WTC11 (cell line): ENCODE data around the gene RGS11. TPM values are rescaled to one million over a fixed set of nuclear protein-coding genes. Genes with fewer than 3 reads are reported as not detected.

Source experiments
- AFF4 ChIP-seq: sonication (generic); formaldehyde crosslinking; IDR thresholded peaks from 2 replicates; pipeline ENCODE4 v1.8.1; 2023; ENCODE audit warnings: mild to moderate bottlenecking, missing genetic modification reagents, borderline replicate concordance
- ARID4B ChIP-seq: sonication (generic); formaldehyde crosslinking; IDR thresholded peaks from 2 replicates; pipeline ENCODE4 v1.8.0; 2023; ENCODE audit warnings: missing genetic modification reagents, mild to moderate bottlenecking, borderline replicate concordance
- ATF6 ChIP-seq: sonication (generic); formaldehyde crosslinking; IDR thresholded peaks from 2 replicates; pipeline ENCODE4 v1.8.1; 2023; ENCODE audit warnings: mild to moderate bottlenecking, missing genetic modification reagents
- CBFB ChIP-seq: sonication (generic); formaldehyde crosslinking; IDR thresholded peaks from 2 replicates; pipeline ENCODE4 v1.8.1; 2022; ENCODE audit warnings: mild to moderate bottlenecking, low read depth, missing genetic modification reagents
- E2F1 ChIP-seq: sonication (generic); formaldehyde crosslinking; IDR thresholded peaks from 2 replicates; pipeline ENCODE4 v1.8.0; 2022; ENCODE audit warnings: mild to moderate bottlenecking, missing genetic modification reagents
- ELF4 ChIP-seq: sonication (generic); formaldehyde crosslinking; IDR thresholded peaks from 2 replicates; pipeline ENCODE4 v1.8.1; 2022; ENCODE audit warnings: low read depth, mild to moderate bottlenecking, moderate library complexity, missing genetic modification reagents
- EMX1 ChIP-seq: fragments of 250-450 bp; sonication (Bioruptor Pico); IDR thresholded peaks from 2 replicates; pipeline ENCODE4 v1.8.0; 2021; ENCODE audit warnings: mild to moderate bottlenecking
- ETV6 ChIP-seq: sonication (generic); formaldehyde crosslinking; IDR thresholded peaks from 2 replicates; pipeline ENCODE4 v1.8.1; 2022; ENCODE audit warnings: mild to moderate bottlenecking, missing genetic modification reagents
- FOXP4 ChIP-seq: sonication (generic); formaldehyde crosslinking; IDR thresholded peaks from 2 replicates; pipeline ENCODE4 v1.8.0; 2022; ENCODE audit warnings: mild to moderate bottlenecking, missing genetic modification reagents
- HMGXB4 ChIP-seq: sonication (generic); formaldehyde crosslinking; IDR thresholded peaks from 2 replicates; pipeline ENCODE4 v1.8.1; 2023; ENCODE audit warnings: mild to moderate bottlenecking, moderate library complexity, missing genetic modification reagents
- MXD4 ChIP-seq: fragments of 250-450 bp; sonication (Bioruptor Pico); IDR thresholded peaks from 2 replicates; pipeline ENCODE4 v1.8.0; 2021; ENCODE audit warnings: mild to moderate bottlenecking, moderate library complexity, borderline replicate concordance
- MYBL2 ChIP-seq: sonication (generic); formaldehyde crosslinking; IDR thresholded peaks from 2 replicates; pipeline ENCODE4 v1.8.1; 2023; ENCODE audit warnings: mild to moderate bottlenecking, moderate library complexity, missing genetic modification reagents
- NR1H2 ChIP-seq: sonication (generic); formaldehyde crosslinking; IDR thresholded peaks from 2 replicates; pipeline ENCODE4 v1.9.0; 2021; ENCODE audit warnings: mild to moderate bottlenecking, moderate library complexity, missing genetic modification reagents
- NR2C2 ChIP-seq: sonication (generic); formaldehyde crosslinking; IDR thresholded peaks from 2 replicates; pipeline ENCODE4 v1.8.0; 2022; ENCODE audit warnings: mild to moderate bottlenecking, missing genetic modification reagents
- TP53 ChIP-seq: sonication (generic); formaldehyde crosslinking; IDR thresholded peaks from 2 replicates; pipeline ENCODE4 v1.8.1; 2023; ENCODE audit warnings: mild to moderate bottlenecking, missing genetic modification reagents
- ZMAT4 ChIP-seq: fragments of 250-450 bp; sonication (Bioruptor Pico); IDR thresholded peaks from 2 replicates; pipeline ENCODE4 v1.9.0; 2021; ENCODE audit warnings: mild to moderate bottlenecking
- ZNF232 ChIP-seq: sonication (generic); formaldehyde crosslinking; IDR thresholded peaks from 2 replicates; pipeline ENCODE4 v1.8.0; 2022; ENCODE audit warnings: mild to moderate bottlenecking, missing genetic modification reagents
- ZNF263 ChIP-seq: sonication (generic); formaldehyde crosslinking; IDR thresholded peaks from 2 replicates; pipeline ENCODE4 v1.8.1; 2022; ENCODE audit warnings: low read depth, mild to moderate bottlenecking, moderate library complexity, missing genetic modification reagents
- ZNF317 ChIP-seq: sonication (generic); formaldehyde crosslinking; IDR thresholded peaks from 2 replicates; pipeline ENCODE4 v1.8.1; 2023; ENCODE audit warnings: low read depth, mild to moderate bottlenecking, moderate library complexity, missing genetic modification reagents, borderline replicate concordance
- total RNA-seq: library from RNA; stranded (reverse); gene quantifications from 3 replicates; pipeline ENCODE4 v1.2.3, GENCODE V29; 2021

The RGS11 gene
- total RNA-seq, 1 experiment from 2014 or later: 1.8 TPM

GRCh38 chr16:228852-229730 lies 46.7 kb downstream of the RGS11 start, which contains the start of gene LUC7L (continued):
- peak; percentile 98 for TF ChIP-seq ARID4B (CRISPR knock-in tag)
- TF ChIP-seq NR1H2: no peak
- no peak for TF ChIP-seq AFF4
- TF ChIP-seq EMX1 (CRISPR knock-in tag): no peak
- no peak for TF ChIP-seq MXD4 (CRISPR knock-in tag)
- TF ChIP-seq HMGXB4 (CRISPR knock-in tag): peak; percentile 88; the same call in 1 of the 2 replicates
- no peak for TF ChIP-seq ZNF263 (CRISPR knock-in tag)
- TF ChIP-seq TP53 (CRISPR knock-in tag): peak; percentile 96
- TF ChIP-seq ZNF232 (CRISPR knock-in tag): 0 out of 2 replicates have a peak, but pooled peaks have one; percentile 26
- TF ChIP-seq E2F1 (CRISPR knock-in tag): peak; percentile 78; the same call in 1 of the 2 replicates
- TF ChIP-seq ZNF317 (CRISPR knock-in tag): 0 out of 2 replicates have a peak, but pooled peaks have one; percentile 24
- TF ChIP-seq CBFB (CRISPR knock-in tag): no peak
- TF ChIP-seq NR2C2: 0 out of 2 replicates have a peak, but pooled peaks have one; percentile 24
- 0 out of 2 replicates have a peak, but pooled peaks have one; percentile 18 for TF ChIP-seq ATF6 (CRISPR knock-in tag)
- TF ChIP-seq ZMAT4: no peak
- TF ChIP-seq ELF4: no peak; the same call in 1 of the 2 replicates
- peak; percentile 94 for TF ChIP-seq MYBL2 (CRISPR knock-in tag)
- peak; percentile 97 for TF ChIP-seq FOXP4 (CRISPR knock-in tag)
- peak; percentile 98 for TF ChIP-seq ETV6 (CRISPR knock-in tag)
